Neural progenitor cell (in vitro differentiated cells): Measurements from ENCODE around the gene YOD1. TPM values are rescaled to one million over a fixed set of nuclear protein-coding genes. Genes with fewer than 3 reads are reported as not detected.

Source experiments
- DNase-seq: peaks from one replicate; pipeline ENCODE4 v3.0.0-alpha.2; 2016; ENCODE audit warnings: low spot score
- H2AFZ ChIP-seq: fragments of 200-600 bp; sonication (generic); replicated peaks from 2 replicates; pipeline ENCODE4 v1.6.1; 2016; ENCODE audit warnings: antibody characterized with exemption
- H3F3A ChIP-seq: fragments of 200-600 bp; sonication (generic); 2 replicates; pipeline ENCODE4 v1.6.1; 2016; ENCODE audit warnings: antibody characterized with exemption, low read depth
- H3K27ac ChIP-seq: fragments of 200-600 bp; sonication (generic); 2 replicates; pipeline ENCODE4 v1.5.1; 2016; ENCODE audit warnings: mild to moderate bottlenecking
- H3K27me3 ChIP-seq: fragments of 200-600 bp; sonication (generic); 2 replicates; pipeline ENCODE4 v1.6.1; 2016; ENCODE audit warnings: mild to moderate bottlenecking, moderate library complexity
- H3K36me3 ChIP-seq: fragments of 200-600 bp; sonication (generic); 2 replicates; pipeline ENCODE4 v1.5.1; 2016
- H3K4me1 ChIP-seq: fragments of 200-600 bp; sonication (generic); 2 replicates; pipeline ENCODE4 v1.6.1; 2016; ENCODE audit warnings: mixed run types
- H3K4me2 ChIP-seq: fragments of 200-600 bp; sonication (generic); 2 replicates; pipeline ENCODE4 v1.6.1; 2016
- H3K4me3 ChIP-seq: fragments of 200-600 bp; sonication (generic); 2 replicates; pipeline ENCODE4 v1.5.1; 2016
- H3K79me2 ChIP-seq: fragments of 200-600 bp; sonication (generic); 2 replicates; pipeline ENCODE4 v1.6.1; 2016; ENCODE audit warnings: low read depth
- H3K9ac ChIP-seq: fragments of 200-600 bp; sonication (generic); 2 replicates; pipeline ENCODE4 v1.6.1; 2016
- H3K9me3 ChIP-seq: fragments of 200-600 bp; sonication (generic); 2 replicates; pipeline ENCODE4 v1.5.1; 2016; ENCODE audit warnings: low read depth
- H4K20me1 ChIP-seq: fragments of 200-600 bp; sonication (generic); 2 replicates; pipeline ENCODE4 v1.6.1; 2016; ENCODE audit warnings: low read depth
- H3K27ac Mint-ChIP-seq: 3 replicates; pipeline ENCODE4 v1.8.0; 2021; ENCODE audit warnings: mixed read lengths
- H3K27me3 Mint-ChIP-seq: 2 replicates; pipeline ENCODE4 v1.8.0; 2022; ENCODE audit warnings: low read depth, mild to moderate bottlenecking, inconsistent platforms, moderate library complexity, mixed read lengths; ENCODE audit not compliant: insufficient read depth
- H3K36me3 Mint-ChIP-seq: 3 replicates; pipeline ENCODE4 v1.8.0; 2021; ENCODE audit warnings: mixed read lengths
- H3K4me1 Mint-ChIP-seq: 3 replicates; pipeline ENCODE4 v1.8.0; 2021; ENCODE audit warnings: mixed read lengths
- H3K4me3 Mint-ChIP-seq: 3 replicates; pipeline ENCODE4 v1.8.0; 2021; ENCODE audit warnings: mild to moderate bottlenecking, moderate library complexity, mixed read lengths
- H3K9me3 Mint-ChIP-seq: 3 replicates; pipeline ENCODE4 v1.8.0; 2020; ENCODE audit warnings: mixed read lengths
- EZH2 ChIP-seq: fragments of 200-600 bp; sonication (generic); IDR thresholded peaks from 2 replicates; pipeline ENCODE4 v1.6.1; 2017; ENCODE audit warnings: antibody characterized with exemption, mild to moderate bottlenecking, moderate library complexity
- EZH2phosphoT487 ChIP-seq: fragments of 200-600 bp; sonication (generic); IDR thresholded peaks from 2 replicates; pipeline ENCODE4 v1.6.1; 2017; ENCODE audit warnings: antibody characterized with exemption
- total RNA-seq: library from RNA; depleted of rRNA; stranded (reverse); fragments of >200 nt; gene quantifications from 2 replicates; pipeline ENCODE4 v1.2.3, GENCODE V29; 2015; ENCODE audit warnings: low replicate concordance
- TF ChIP-seq, protein P1 (sequence below): fragments of 200-600 bp; sonication (generic); IDR thresholded peaks from 2 replicates; pipeline ENCODE4 v1.5.1; 2017; ENCODE audit warnings: antibody characterized with exemption, mild to moderate bottlenecking

Gene YOD1
- total RNA-seq, 1 donor from 2014 or later: 27.0 TPM

DNA sequence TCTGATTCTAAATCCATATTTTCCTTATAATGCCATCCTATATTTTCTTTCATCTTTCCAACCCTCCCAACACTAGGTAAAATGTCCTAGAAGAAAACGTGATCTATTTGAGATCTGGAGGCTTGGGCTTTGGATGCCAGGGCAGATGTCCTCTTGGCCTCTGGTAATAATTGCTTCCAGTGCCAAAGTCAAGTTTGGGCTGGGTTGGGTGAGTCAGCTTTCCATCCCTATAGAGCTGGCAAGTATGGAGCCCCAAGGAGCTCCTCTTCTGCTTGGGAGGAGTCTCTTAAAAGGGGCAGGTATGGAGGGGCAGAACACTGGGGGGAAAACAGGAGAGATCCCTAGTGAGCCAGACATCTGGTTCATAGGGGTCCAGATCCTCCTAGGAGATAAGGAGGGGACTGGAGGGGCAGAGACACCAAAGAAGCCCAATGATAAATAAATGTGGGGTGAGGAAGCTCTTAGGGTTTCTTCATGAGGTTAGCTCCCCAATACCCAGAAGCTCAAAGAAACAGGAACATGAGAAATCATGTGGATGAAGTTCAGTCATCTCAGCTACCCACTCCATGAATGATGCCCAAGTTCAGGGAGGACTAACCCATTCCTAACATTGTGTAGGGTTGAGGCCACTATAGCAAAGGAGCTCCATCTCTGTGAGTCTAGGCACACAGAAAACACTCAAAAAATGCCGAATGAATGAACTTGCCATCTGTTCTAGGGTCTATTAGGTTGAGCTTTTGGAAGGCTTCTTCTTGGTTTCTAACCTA, 21.9 kb downstream of the YOD1 start:
- no peak overlapping the region for H3K4me2 ChIP-seq
- no peaks in the 10 kb centered on the region for H3K9me3 Mint-ChIP-seq
- H3F3A ChIP-seq: no peaks in the 10 kb centered on the region
- no peak overlapping the region for H2AFZ ChIP-seq
- no peak overlapping the region for H3K27ac ChIP-seq
- peaks cover 21% of the 10 kb centered on the region for H3K4me1 Mint-ChIP-seq
- peaks cover 6% of the 10 kb centered on the region for H3K27me3 Mint-ChIP-seq
- H3K36me3 Mint-ChIP-seq: no peaks in the 10 kb centered on the region
- no peaks in the 10 kb centered on the region for H3K79me2 ChIP-seq
- H3K27me3 ChIP-seq: no peaks in the 10 kb centered on the region
- TF ChIP-seq EZH2phosphoT487 (no peak), EZH2 (no peak)
- TF ChIP-seq, protein P1, sequence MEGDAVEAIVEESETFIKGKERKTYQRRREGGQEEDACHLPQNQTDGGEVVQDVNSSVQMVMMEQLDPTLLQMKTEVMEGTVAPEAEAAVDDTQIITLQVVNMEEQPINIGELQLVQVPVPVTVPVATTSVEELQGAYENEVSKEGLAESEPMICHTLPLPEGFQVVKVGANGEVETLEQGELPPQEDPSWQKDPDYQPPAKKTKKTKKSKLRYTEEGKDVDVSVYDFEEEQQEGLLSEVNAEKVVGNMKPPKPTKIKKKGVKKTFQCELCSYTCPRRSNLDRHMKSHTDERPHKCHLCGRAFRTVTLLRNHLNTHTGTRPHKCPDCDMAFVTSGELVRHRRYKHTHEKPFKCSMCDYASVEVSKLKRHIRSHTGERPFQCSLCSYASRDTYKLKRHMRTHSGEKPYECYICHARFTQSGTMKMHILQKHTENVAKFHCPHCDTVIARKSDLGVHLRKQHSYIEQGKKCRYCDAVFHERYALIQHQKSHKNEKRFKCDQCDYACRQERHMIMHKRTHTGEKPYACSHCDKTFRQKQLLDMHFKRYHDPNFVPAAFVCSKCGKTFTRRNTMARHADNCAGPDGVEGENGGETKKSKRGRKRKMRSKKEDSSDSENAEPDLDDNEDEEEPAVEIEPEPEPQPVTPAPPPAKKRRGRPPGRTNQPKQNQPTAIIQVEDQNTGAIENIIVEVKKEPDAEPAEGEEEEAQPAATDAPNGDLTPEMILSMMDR: no peak
- peaks cover 25% of the 10 kb centered on the region for H3K4me1 ChIP-seq
- DNase-seq: no peak
- no peaks in the 10 kb centered on the region for H3K9me3 ChIP-seq
- H3K27ac Mint-ChIP-seq: no peak overlapping the region
- no peak overlapping the region for H3K4me3 ChIP-seq
- H3K4me3 Mint-ChIP-seq: no peak overlapping the region
- H3K9ac ChIP-seq: no peak overlapping the region
- no peaks in the 10 kb centered on the region for H3K36me3 ChIP-seq
- no peaks in the 10 kb centered on the region for H4K20me1 ChIP-seq

DNA sequence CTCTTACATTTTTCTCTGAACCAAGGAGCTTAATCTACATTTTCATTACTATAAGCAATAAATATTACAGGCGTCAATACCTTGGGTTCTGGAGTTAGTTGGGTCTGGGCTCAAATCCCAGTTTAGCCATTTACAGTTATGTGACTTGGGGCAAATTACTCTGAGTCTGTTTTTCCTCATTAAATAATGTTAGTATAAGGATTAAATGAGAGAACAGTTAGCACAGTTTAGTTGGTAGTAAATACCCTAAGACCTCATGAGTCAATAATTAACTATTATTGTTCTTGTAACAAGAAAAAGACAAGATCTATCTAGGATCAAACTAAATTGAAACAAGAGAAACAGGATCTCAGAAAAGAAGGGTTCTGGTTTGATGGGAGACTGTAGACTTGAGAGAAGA, 23.1 kb downstream of the YOD1 start:
- TF ChIP-seq EZH2 (no peak), EZH2phosphoT487 (no peak)
- TF ChIP-seq, protein P1: no peak
- no peak overlapping the region for H2AFZ ChIP-seq
- Mint-ChIP-seq H3K9me3 (no peaks in the 10 kb centered on the region), H3K27ac (no peak overlapping the region), H3K4me3 (no peak overlapping the region), H3K4me1 (peaks cover 19% of the 10 kb centered on the region), H3K27me3 (peaks cover 6% of the 10 kb centered on the region), H3K36me3 (no peaks in the 10 kb centered on the region)
- H3K4me2 ChIP-seq: no peak overlapping the region
- no peak overlapping the region for H3K27ac ChIP-seq
- H3K4me1 ChIP-seq: peaks cover 15% of the 10 kb centered on the region
- H3F3A ChIP-seq: no peaks in the 10 kb centered on the region
- H3K4me3 ChIP-seq: no peak overlapping the region
- no peak for DNase-seq
- no peaks in the 10 kb centered on the region for H3K27me3 ChIP-seq
- no peaks in the 10 kb centered on the region for H4K20me1 ChIP-seq
- H3K9me3 ChIP-seq: no peaks in the 10 kb centered on the region
- H3K79me2 ChIP-seq: no peaks in the 10 kb centered on the region
- H3K36me3 ChIP-seq: no peaks in the 10 kb centered on the region
- no peak overlapping the region for H3K9ac ChIP-seq

DNA sequence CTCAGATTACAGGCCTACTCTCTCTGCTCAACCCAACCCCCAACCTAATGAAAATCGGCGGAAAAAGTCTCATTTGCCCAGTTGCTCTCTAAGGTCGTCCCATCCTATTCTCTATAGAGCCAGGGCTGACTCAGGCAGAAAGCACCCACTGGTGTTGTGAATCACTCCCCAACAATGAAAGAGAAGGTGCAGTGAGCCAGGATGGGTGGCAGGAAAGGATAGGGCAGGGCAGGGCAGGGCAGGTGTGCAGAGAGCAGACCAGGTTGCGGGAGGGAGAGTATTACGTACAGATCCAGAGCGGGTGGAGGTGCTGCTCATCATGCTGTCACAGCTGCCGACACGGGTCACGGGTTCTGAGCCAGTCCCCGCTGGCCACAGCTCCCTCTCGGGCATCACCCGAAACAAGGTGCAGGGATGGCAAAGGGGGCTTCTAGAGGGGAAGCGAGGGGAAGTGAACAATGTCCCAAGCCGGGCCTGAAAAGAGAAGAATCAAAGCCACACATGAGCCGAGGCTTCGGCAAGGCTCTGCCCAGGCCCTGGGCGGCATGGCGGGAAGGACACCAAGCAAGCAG, 23.7 kb downstream of the YOD1 start:
- H3K9me3 Mint-ChIP-seq: no peaks in the 10 kb centered on the region
- Histone ChIP-seq H3K4me3 (no peak overlapping the region), H3K4me2 (no peak overlapping the region), H3K9me3 (no peaks in the 10 kb centered on the region), H3K79me2 (no peaks in the 10 kb centered on the region), H4K20me1 (no peaks in the 10 kb centered on the region), H3K4me1 (peaks cover 8% of the 10 kb centered on the region), H3K27ac (no peak overlapping the region), H3K27me3 (no peaks in the 10 kb centered on the region), H3F3A (no peaks in the 10 kb centered on the region), H3K9ac (no peak overlapping the region), H3K36me3 (no peaks in the 10 kb centered on the region), H2AFZ (no peak overlapping the region)
- peaks cover 6% of the 10 kb centered on the region for H3K27me3 Mint-ChIP-seq
- H3K4me1 Mint-ChIP-seq: peaks cover 16% of the 10 kb centered on the region
- no peak for DNase-seq
- no peak overlapping the region for H3K4me3 Mint-ChIP-seq
- no peak overlapping the region for H3K27ac Mint-ChIP-seq
- H3K36me3 Mint-ChIP-seq: no peaks in the 10 kb centered on the region
- no peak for TF ChIP-seq EZH2phosphoT487
- no peak for TF ChIP-seq EZH2
- TF ChIP-seq, protein P1: no peak
